Ovary (tissue), 9 donors: ENCODE data around the gene PPP2R2B. TPM values are rescaled to one million over a fixed set of nuclear protein-coding genes. Genes with fewer than 3 reads are reported as not detected.

Source experiments
- DNase-seq, 5 donors: peaks; one replicate each; pipeline ENCODE4 v3.0.0-alpha.2; 2019 to 2020
- H3K27ac ChIP-seq, 2 donors: fragments of 200-600 bp; one replicate each; pipeline versions ENCODE4 v1.5.1 to v1.8.0; 2019 to 2022
- H3K27me3 ChIP-seq: fragments of 200-600 bp; one replicate; pipeline ENCODE4 v1.8.0; 2022
- H3K36me3 ChIP-seq: fragments of 200-600 bp; sonication (generic); one replicate; pipeline ENCODE4 v1.5.1; 2019
- H3K4me1 ChIP-seq: one replicate; pipeline ENCODE4 v1.8.1; 2013; ENCODE audit warnings: mild to moderate bottlenecking, moderate library complexity; ENCODE audit not compliant: insufficient read depth
- H3K4me3 ChIP-seq: fragments of 200-600 bp; sonication (generic); one replicate; pipeline ENCODE4 v1.5.1; 2017
- H3K9me3 ChIP-seq, 2 donors: fragments of 200-600 bp in 1 of 2; sonication (generic) in 1 of 2; one replicate each; pipeline versions ENCODE4 v1.5.1 to v1.8.1; 2013 to 2019; ENCODE audit warnings: mild to moderate bottlenecking in 1 of 2, moderate library complexity in 1 of 2
- EP300 ChIP-seq: sonication (generic); formaldehyde crosslinking; IDR thresholded peaks from one replicate; pipeline ENCODE4 v1.6.1; 2017; ENCODE audit warnings: antibody characterized with exemption
- POLR2A ChIP-seq: fragments of 450-650 bp; IDR thresholded peaks from one replicate; pipeline ENCODE4 v1.6.1; 2017; ENCODE audit warnings: antibody characterized with exemption, mild to moderate bottlenecking, moderate library complexity
- WGBS, 3 donors: extraction: QIAGEN DNeasy Blood & Tissue Kit in 1 of 3; methylation state at CpG; one replicate each; pipeline versions ENCODE4 v1.1.5 to v1.1.7; 2013 to 2017; 5-methylcytosine and 5-hydroxymethylcytosine counted together
- intact Hi-C, 4 donors: fragments of 100-400 bp; cut with DNase I; formaldehyde crosslinking; loops; one replicate each; pipeline versions ENCODE4 v1.11.0 to v1.15.1; 2022 to 2023
- polyA plus RNA-seq, 2 donors: library from polyadenylated mRNA; stranded (reverse); fragments of 200-250 nt in 1 of 2; fragments of 350-450 nt in 1 of 2; fragmentation: Illumina TruSeq in 1 of 2; extraction: RNeasy Lipid Tissue Mini Kit (QIAGEN cat#74804) in 1 of 2; gene quantifications; one replicate each; pipeline ENCODE4 v1.2.3, GENCODE V29; 2013 to 2014
- total RNA-seq, 7 donors: library from RNA; depleted of rRNA in 2 of 7; stranded (reverse); fragments of >200 nt in 2 of 7; fragmentation: NEBNext Ultra II Directional in 3 of 7; extraction: Animal tissue kit (Norgen Biotek cat#: 25700) in 3 of 7; gene quantifications; one replicate each; pipeline versions ENCODE4 v1.1.0 to v1.2.4, GENCODE V29; 2016 to 2023
- TF ChIP-seq, protein P1 (sequence below), 3 donors: fragments of 450-650 bp in 2 of 3; fragments of 200-600 bp in 1 of 3; IDR thresholded peaks; one replicate each; pipeline versions ENCODE4 v1.5.1 to v1.8.0; 2016 to 2022; ENCODE audit warnings: antibody characterized with exemption in 3 of 3, mild to moderate bottlenecking in 1 of 3
- donor health status: DM: no; HTN: no; CAD: no; lungs with moderate emphysema.
- donor health status: DM: no; HTN: no; CAD: no.
- donor health status: Bipolar disorder and iron deficiency.
- donor health status: DM: yes; HTN: yes; CAD: no.
- donor health status: DM: no; HTN: no; CAD: no.
- donor health status: DM: yes; HTN: yes; CAD: no.

The PPP2R2B gene
- total and polyA plus RNA-seq, 9 donors: 0.12 to 20.8 (median 1.2) TPM; not detected in 1

DNA sequence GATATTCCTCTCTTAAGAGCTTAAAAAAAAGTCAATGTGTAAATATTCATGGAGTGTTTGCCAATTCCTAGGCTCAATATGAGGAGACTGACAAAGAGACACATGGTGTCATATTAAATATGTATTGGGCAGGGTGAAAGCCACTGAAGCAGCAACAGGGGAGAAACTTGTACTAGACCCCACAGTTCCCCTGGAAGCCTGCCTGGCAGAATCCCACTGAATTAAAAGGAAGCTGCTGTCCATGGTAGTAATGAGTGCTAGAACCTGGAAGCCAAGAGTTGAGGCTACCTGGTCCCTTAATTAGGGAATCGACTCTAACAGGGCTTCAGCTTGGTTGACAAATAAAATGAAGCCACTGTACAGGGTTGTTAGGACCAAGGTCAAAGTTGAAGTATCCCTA is 233.2 kb downstream of the PPP2R2B start:
- no peak overlapping the region for H3K4me3 ChIP-seq
- 53 to 67% (median 65%) methylated on average over 1 of the region's 1 CpG for WGBS, 3 donors
- H3K36me3 ChIP-seq: no peaks in the 10 kb centered on the region
- H3K4me1 ChIP-seq: no peaks in the 10 kb centered on the region
- H3K27ac ChIP-seq: no peak overlapping the region
- H3K9me3 ChIP-seq: no peaks in the 10 kb centered on the region
- TF ChIP-seq POLR2A: no peak
- intact Hi-C loops: no loop called here
- H3K27me3 ChIP-seq: no peaks in the 10 kb centered on the region
- DNase-seq: no peak

DNA sequence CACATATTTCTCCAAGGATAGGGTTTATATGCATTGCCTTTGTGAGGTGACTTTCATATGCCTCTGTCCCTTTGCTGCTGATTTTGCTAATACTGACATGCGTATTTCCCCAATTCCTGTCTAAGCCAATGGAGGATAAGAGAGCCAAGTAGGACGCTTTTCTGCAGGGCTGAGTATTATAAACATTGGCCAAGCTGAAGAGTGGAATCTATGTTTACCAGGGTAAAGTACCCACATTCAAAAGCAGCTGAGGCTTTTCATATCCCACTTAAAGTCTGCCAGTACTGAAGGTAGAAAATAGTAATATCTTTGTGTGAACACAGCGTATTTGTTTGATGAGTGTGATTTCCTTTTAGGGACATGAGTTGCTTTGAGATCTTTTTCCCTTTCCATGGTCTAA is 233.7 kb downstream of the PPP2R2B start:
- Histone ChIP-seq H3K4me1 (no peaks in the 10 kb centered on the region), H3K9me3 (no peaks in the 10 kb centered on the region), H3K36me3 (no peaks in the 10 kb centered on the region), H3K4me3 (no peak overlapping the region), H3K27ac (no peak overlapping the region), H3K27me3 (no peaks in the 10 kb centered on the region)
- DNase-seq: no peak
- WGBS, 3 donors: 84 to 89% (median 84%) methylated on average over 3 of the region's 3 CpGs
- TF ChIP-seq, protein P1, sequence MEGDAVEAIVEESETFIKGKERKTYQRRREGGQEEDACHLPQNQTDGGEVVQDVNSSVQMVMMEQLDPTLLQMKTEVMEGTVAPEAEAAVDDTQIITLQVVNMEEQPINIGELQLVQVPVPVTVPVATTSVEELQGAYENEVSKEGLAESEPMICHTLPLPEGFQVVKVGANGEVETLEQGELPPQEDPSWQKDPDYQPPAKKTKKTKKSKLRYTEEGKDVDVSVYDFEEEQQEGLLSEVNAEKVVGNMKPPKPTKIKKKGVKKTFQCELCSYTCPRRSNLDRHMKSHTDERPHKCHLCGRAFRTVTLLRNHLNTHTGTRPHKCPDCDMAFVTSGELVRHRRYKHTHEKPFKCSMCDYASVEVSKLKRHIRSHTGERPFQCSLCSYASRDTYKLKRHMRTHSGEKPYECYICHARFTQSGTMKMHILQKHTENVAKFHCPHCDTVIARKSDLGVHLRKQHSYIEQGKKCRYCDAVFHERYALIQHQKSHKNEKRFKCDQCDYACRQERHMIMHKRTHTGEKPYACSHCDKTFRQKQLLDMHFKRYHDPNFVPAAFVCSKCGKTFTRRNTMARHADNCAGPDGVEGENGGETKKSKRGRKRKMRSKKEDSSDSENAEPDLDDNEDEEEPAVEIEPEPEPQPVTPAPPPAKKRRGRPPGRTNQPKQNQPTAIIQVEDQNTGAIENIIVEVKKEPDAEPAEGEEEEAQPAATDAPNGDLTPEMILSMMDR (IDR thresholded peaks at IDR 0.05): no peak
- TF ChIP-seq POLR2A: no peak
- TF ChIP-seq EP300: no peak
- intact Hi-C loops: no loop called here

DNA sequence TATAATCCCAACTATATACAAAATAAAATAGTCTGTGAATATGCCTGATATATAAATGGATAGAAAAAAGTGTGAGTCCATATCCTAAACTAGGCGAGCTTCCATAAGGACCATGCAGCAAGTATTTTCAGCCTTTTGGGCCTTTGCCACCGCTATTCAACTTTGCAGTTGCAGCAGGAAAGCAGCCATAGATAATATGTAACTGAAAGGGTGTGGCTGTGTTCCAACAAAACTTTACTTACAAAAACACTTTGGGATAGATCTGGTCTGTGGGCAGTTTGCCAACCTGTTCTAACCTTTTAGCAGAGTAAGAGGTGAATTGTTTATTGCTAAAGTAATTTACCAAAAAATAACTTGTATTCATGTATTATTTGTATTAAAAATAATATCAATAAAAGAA is 234.8 kb downstream of the PPP2R2B start:
- Histone ChIP-seq H3K9me3 (no peaks in the 10 kb centered on the region), H3K36me3 (no peaks in the 10 kb centered on the region), H3K27ac (no peak overlapping the region), H3K4me3 (no peak overlapping the region), H3K27me3 (no peaks in the 10 kb centered on the region), H3K4me1 (no peaks in the 10 kb centered on the region)
- 15 to 24% (median 23%) methylated on average over 2 of the region's 2 CpGs for WGBS, 3 donors
- intact Hi-C loops: no loop called here
- no peak for DNase-seq
- TF ChIP-seq, protein P1 (IDR thresholded peaks at IDR 0.05): no peak
- TF ChIP-seq EP300: no peak
- TF ChIP-seq POLR2A: no peak

DNA sequence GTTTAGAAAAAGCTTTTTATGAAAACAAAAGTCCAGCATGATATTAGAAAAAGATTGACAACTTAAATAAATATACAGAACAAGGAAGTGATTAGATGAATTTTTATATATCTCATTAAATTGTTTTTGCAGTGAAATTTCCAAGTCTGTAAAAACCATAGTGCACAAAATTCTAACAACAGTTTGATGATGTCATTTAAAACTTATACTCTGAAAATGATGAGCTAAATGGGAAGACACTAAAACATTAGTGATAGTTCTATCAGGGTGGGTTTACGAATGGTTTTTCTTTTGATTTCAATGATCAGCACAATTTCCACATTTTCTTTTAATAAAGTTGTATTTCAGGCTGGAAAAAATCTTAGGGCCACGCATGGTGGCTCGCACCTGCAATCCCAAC is 236.1 kb downstream of the PPP2R2B start:
- H3K27me3 ChIP-seq: no peaks in the 10 kb centered on the region
- H3K9me3 ChIP-seq: no peaks in the 10 kb centered on the region
- TF ChIP-seq, protein P1 (IDR thresholded peaks at IDR 0.05): no peak
- no peak for TF ChIP-seq EP300
- no peak for TF ChIP-seq POLR2A
- intact Hi-C loops: no loop called here
- H3K36me3 ChIP-seq: no peaks in the 10 kb centered on the region
- no peaks in the 10 kb centered on the region for H3K4me1 ChIP-seq
- H3K4me3 ChIP-seq: no peak overlapping the region
- 84 to 94% (median 94%) methylated on average over 3 of the region's 3 CpGs for WGBS, 3 donors
- DNase-seq: no peak
- no peak overlapping the region for H3K27ac ChIP-seq

DNA sequence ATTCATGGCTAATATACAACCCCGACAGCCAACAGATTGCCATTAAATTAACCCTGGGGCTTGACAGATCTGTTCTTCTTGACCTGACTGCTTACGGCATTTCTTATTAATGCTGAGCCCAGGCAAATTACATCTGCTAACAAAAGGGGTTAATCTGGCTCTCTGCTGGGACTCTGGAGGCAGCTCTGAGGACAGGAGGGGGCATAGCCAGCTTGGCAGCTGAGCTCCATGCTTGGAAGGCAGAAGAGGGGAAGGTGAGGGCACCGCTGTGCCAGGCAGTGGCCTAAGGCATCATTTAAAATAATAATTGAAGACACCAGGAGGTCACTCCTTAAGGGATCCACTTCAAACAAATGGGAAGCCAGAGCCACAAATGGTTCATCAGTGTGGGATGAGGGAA is 236.6 kb downstream of the PPP2R2B start:
- H3K36me3 ChIP-seq: no peaks in the 10 kb centered on the region
- WGBS, 3 donors: 69 to 88% (median 75%) methylated on average over 3 of the region's 3 CpGs
- intact Hi-C loops: no loop called here
- H3K4me1 ChIP-seq: no peaks in the 10 kb centered on the region
- no peak for TF ChIP-seq EP300
- TF ChIP-seq, protein P1 (IDR thresholded peaks at IDR 0.05): no peak
- no peak for TF ChIP-seq POLR2A
- no peaks in the 10 kb centered on the region for H3K9me3 ChIP-seq
- H3K27ac ChIP-seq: no peak overlapping the region
- no peaks in the 10 kb centered on the region for H3K27me3 ChIP-seq
- no peak for DNase-seq
- no peak overlapping the region for H3K4me3 ChIP-seq
